PFSK-1 (cell line): ENCODE data around the gene GFRA1.

Experiments used
- FOXP2 ChIP-seq: optimal IDR thresholded peaks from 2 replicates; pipeline ENCODE3; 2011; ENCODE audit warnings: borderline replicate concordance, control low read depth, inconsistent platforms; ENCODE audit not compliant: insufficient read depth; ENCODE audit errors: extremely low read length, extremely low read depth
- POLR2AphosphoS5 ChIP-seq: IDR thresholded peaks from 2 replicates; pipeline ENCODE4 v1.6.1; 2012; ENCODE audit warnings: low read depth, mild to moderate bottlenecking, control low read depth, low read length, moderate library complexity
- REST ChIP-seq, 2 experiments: IDR thresholded peaks; 2 replicates each; pipeline versions ENCODE4 v1.6.1 to v1.8.0; 2011 to 2012; ENCODE audit warnings: low read depth in 2 of 2, low read length in 2 of 2, control low read depth in 1 of 2, inconsistent platforms in 1 of 2, mild to moderate bottlenecking in 1 of 2, moderate library complexity in 1 of 2; ENCODE audit not compliant: insufficient read depth in 1 of 2
- SIN3A ChIP-seq: IDR thresholded peaks from 2 replicates; pipeline ENCODE4 v1.6.1; 2012; ENCODE audit warnings: mild to moderate bottlenecking, low read length, moderate library complexity, borderline replicate concordance; ENCODE audit not compliant: insufficient read depth
- TAF1 ChIP-seq: IDR thresholded peaks from 2 replicates; pipeline ENCODE4 v1.6.1; 2012; ENCODE audit warnings: low read length, control low read depth, borderline replicate concordance; ENCODE audit not compliant: insufficient read depth

GFRA1 gene

GRCh38 chr10:116097239-116097784, 175.7 kb downstream of the GFRA1 start:
- TF ChIP-seq REST (IDR thresholded peaks at IDR 0.05; ENCODE audit: insufficient read depth in 1 of 2, low read depth in 2 of 2, low read length in 2 of 2) (no peak), TAF1 (no peak), FOXP2 (no peak), SIN3A (no peak), POLR2AphosphoS5 (no peak)

- TF ChIP-seq REST (IDR thresholded peaks at IDR 0.05; ENCODE audit: insufficient read depth in 1 of 2, low read depth in 2 of 2, low read length in 2 of 2) (no peak), SIN3A (no peak), POLR2AphosphoS5 (no peak), FOXP2 (no peak), TAF1 (no peak)
These were observed 176.5 kb downstream of the GFRA1 start for GRCh38 chr10:116096526-116096925.

- TF ChIP-seq POLR2AphosphoS5: no peak
These were observed 178.7 kb downstream of the GFRA1 start for GRCh38 chr10:116094356-116094755.

GRCh38 chr10:116093031-116093430, 180.0 kb downstream of the GFRA1 start:
- no peak for TF ChIP-seq FOXP2
- TF ChIP-seq POLR2AphosphoS5: no peak
- TF ChIP-seq TAF1: no peak
- TF ChIP-seq SIN3A: no peak
- no peak for TF ChIP-seq REST (IDR thresholded peaks at IDR 0.05; ENCODE audit: insufficient read depth in 1 of 2, low read depth in 2 of 2, low read length in 2 of 2)

GRCh38 chr10:116088985-116089384, 184.0 kb downstream of the GFRA1 start:
- TF ChIP-seq FOXP2 (no peak), REST (IDR thresholded peaks at IDR 0.05; ENCODE audit: insufficient read depth in 1 of 2, low read depth in 2 of 2, low read length in 2 of 2) (no peak), TAF1 (no peak), SIN3A (no peak), POLR2AphosphoS5 (no peak)
